Measurements from ENCODE around the gene SPATA16.

SPATA16 gene

DNA sequence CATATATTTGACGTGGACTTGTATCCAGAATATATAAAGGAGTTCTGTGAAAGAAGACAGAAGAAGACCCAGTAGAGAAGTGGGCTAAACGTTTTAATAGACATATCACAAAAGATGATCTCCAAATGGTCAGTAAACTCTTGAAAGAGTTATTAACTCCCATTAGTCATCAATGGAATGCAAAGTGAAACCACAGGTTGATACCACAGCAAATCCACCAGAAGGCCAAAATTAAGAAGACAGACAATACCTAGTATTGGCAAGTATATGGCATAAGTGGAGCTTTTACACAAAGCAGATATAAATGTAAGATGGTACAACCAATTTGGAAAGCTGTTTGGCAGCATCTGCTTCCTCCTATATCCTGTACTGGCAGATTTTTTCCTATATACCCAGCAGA lies 6.0 kb downstream of the SPATA16 start:
- ATAC-seq, result no peak
- TF ChIP-seq RARB (CRISPR knock-in tag; IDR thresholded peaks at IDR 0.05), result no peak
- TF ChIP-seq, protein P1, sequence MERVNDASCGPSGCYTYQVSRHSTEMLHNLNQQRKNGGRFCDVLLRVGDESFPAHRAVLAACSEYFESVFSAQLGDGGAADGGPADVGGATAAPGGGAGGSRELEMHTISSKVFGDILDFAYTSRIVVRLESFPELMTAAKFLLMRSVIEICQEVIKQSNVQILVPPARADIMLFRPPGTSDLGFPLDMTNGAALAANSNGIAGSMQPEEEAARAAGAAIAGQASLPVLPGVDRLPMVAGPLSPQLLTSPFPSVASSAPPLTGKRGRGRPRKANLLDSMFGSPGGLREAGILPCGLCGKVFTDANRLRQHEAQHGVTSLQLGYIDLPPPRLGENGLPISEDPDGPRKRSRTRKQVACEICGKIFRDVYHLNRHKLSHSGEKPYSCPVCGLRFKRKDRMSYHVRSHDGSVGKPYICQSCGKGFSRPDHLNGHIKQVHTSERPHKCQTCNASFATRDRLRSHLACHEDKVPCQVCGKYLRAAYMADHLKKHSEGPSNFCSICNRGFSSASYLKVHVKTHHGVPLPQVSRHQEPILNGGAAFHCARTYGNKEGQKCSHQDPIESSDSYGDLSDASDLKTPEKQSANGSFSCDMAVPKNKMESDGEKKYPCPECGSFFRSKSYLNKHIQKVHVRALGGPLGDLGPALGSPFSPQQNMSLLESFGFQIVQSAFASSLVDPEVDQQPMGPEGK (CRISPR knock-in tag; IDR thresholded peaks at IDR 0.05; ENCODE audit: borderline replicate concordance), result peak; percentile 17; the same call in 1 of the 2 replicates
- peak; percentile 76 for TF ChIP-seq ISL1 (CRISPR knock-in tag; IDR thresholded peaks at IDR 0.05)

GRCh38 chr3:173128633-173129032 lies 12.4 kb downstream of the SPATA16 start:
- ATAC-seq, result no peak
- no peak for TF ChIP-seq ZNF8 (CRISPR knock-in tag; IDR thresholded peaks at IDR 0.05)
- no peak for TF ChIP-seq ZFP30 (CRISPR knock-in tag; IDR thresholded peaks at IDR 0.05)
- TF ChIP-seq ISL1 (CRISPR knock-in tag; IDR thresholded peaks at IDR 0.05), result no peak
- TF ChIP-seq BACH2 (CRISPR knock-in tag; IDR thresholded peaks at IDR 0.05; ENCODE audit: borderline replicate concordance), result no peak
- TF ChIP-seq ZNF565 (CRISPR knock-in tag; conservative IDR thresholded peaks at IDR 0.05; ENCODE audit: low read depth), result no peak
- TF ChIP-seq RARB (CRISPR knock-in tag; IDR thresholded peaks at IDR 0.05), result no peak
- no peak for TF ChIP-seq ARNTL (CRISPR knock-in tag; IDR thresholded peaks at IDR 0.05; ENCODE audit: borderline replicate concordance, low read depth)
- TF ChIP-seq ZFP3 (CRISPR knock-in tag; IDR thresholded peaks at IDR 0.05), result no peak
- TF ChIP-seq, protein P2, sequence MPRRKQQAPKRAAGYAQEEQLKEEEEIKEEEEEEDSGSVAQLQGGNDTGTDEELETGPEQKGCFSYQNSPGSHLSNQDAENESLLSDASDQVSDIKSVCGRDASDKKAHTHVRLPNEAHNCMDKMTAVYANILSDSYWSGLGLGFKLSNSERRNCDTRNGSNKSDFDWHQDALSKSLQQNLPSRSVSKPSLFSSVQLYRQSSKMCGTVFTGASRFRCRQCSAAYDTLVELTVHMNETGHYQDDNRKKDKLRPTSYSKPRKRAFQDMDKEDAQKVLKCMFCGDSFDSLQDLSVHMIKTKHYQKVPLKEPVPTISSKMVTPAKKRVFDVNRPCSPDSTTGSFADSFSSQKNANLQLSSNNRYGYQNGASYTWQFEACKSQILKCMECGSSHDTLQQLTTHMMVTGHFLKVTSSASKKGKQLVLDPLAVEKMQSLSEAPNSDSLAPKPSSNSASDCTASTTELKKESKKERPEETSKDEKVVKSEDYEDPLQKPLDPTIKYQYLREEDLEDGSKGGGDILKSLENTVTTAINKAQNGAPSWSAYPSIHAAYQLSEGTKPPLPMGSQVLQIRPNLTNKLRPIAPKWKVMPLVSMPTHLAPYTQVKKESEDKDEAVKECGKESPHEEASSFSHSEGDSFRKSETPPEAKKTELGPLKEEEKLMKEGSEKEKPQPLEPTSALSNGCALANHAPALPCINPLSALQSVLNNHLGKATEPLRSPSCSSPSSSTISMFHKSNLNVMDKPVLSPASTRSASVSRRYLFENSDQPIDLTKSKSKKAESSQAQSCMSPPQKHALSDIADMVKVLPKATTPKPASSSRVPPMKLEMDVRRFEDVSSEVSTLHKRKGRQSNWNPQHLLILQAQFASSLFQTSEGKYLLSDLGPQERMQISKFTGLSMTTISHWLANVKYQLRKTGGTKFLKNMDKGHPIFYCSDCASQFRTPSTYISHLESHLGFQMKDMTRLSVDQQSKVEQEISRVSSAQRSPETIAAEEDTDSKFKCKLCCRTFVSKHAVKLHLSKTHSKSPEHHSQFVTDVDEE (CRISPR knock-in tag; IDR thresholded peaks at IDR 0.05), result no peak
- no peak for TF ChIP-seq GLIS3 (CRISPR knock-in tag; IDR thresholded peaks at IDR 0.05)
- TF ChIP-seq, protein P3, sequence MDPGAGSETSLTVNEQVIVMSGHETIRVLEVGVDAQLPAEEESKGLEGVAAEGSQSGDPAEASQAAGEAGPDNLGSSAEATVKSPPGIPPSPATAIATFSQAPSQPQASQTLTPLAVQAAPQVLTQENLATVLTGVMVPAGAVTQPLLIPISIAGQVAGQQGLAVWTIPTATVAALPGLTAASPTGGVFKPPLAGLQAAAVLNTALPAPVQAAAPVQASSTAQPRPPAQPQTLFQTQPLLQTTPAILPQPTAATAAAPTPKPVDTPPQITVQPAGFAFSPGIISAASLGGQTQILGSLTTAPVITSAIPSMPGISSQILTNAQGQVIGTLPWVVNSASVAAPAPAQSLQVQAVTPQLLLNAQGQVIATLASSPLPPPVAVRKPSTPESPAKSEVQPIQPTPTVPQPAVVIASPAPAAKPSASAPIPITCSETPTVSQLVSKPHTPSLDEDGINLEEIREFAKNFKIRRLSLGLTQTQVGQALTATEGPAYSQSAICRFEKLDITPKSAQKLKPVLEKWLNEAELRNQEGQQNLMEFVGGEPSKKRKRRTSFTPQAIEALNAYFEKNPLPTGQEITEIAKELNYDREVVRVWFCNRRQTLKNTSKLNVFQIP (CRISPR knock-in tag; IDR thresholded peaks at IDR 0.05; ENCODE audit: borderline replicate concordance, low read depth), result no peak
- no peak for TF ChIP-seq ZC3H10 (CRISPR knock-in tag; IDR thresholded peaks at IDR 0.05)
- no peak for TF ChIP-seq ZNF70 (CRISPR knock-in tag; IDR thresholded peaks at IDR 0.05)
- no peak for TF ChIP-seq TOX (CRISPR knock-in tag; IDR thresholded peaks at IDR 0.05; ENCODE audit: borderline replicate concordance)
- no peak for TF ChIP-seq TCF4 (CRISPR knock-in tag; IDR thresholded peaks at IDR 0.05; ENCODE audit: borderline replicate concordance)
- TF ChIP-seq, protein P1 (CRISPR knock-in tag; IDR thresholded peaks at IDR 0.05; ENCODE audit: borderline replicate concordance), result no peak

- no peak for ATAC-seq
- TF ChIP-seq ZFP3 (CRISPR knock-in tag; IDR thresholded peaks at IDR 0.05) (no peak), TOX (CRISPR knock-in tag; IDR thresholded peaks at IDR 0.05; ENCODE audit: borderline replicate concordance) (no peak), ZNF8 (CRISPR knock-in tag; IDR thresholded peaks at IDR 0.05) (no peak), ZFP30 (CRISPR knock-in tag; IDR thresholded peaks at IDR 0.05) (no peak), ZNF70 (CRISPR knock-in tag; IDR thresholded peaks at IDR 0.05) (no peak), PPARA (CRISPR knock-in tag; IDR thresholded peaks at IDR 0.05; ENCODE audit: borderline replicate concordance) (no peak), ZC3H10 (CRISPR knock-in tag; IDR thresholded peaks at IDR 0.05) (no peak), ARNTL (CRISPR knock-in tag; IDR thresholded peaks at IDR 0.05; ENCODE audit: borderline replicate concordance, low read depth) (no peak), SNAI2 (CRISPR knock-in tag; IDR thresholded peaks at IDR 0.05) (no peak), OSR1 (CRISPR knock-in tag; IDR thresholded peaks at IDR 0.05) (no peak), TCF4 (CRISPR knock-in tag; IDR thresholded peaks at IDR 0.05; ENCODE audit: borderline replicate concordance) (no peak)
- TF ChIP-seq, protein P4, sequence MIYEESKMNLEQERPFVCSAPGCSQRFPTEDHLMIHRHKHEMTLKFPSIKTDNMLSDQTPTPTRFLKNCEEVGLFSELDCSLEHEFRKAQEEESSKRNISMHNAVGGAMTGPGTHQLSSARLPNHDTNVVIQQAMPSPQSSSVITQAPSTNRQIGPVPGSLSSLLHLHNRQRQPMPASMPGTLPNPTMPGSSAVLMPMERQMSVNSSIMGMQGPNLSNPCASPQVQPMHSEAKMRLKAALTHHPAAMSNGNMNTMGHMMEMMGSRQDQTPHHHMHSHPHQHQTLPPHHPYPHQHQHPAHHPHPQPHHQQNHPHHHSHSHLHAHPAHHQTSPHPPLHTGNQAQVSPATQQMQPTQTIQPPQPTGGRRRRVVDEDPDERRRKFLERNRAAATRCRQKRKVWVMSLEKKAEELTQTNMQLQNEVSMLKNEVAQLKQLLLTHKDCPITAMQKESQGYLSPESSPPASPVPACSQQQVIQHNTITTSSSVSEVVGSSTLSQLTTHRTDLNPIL (CRISPR knock-in tag; IDR thresholded peaks at IDR 0.05; ENCODE audit: low read depth), result no peak
These were observed 29.7 kb downstream of the SPATA16 start for GRCh38 chr3:173111321-173111720.

All from SK-N-SH treated with all-trans-retinoic acid at 6 μM for 48 hours (cell line).